Neutrophil (primary cell): ENCODE results near the gene DOLK.

ENCODE experiments used
- H3K27ac ChIP-seq: fragments of 200-600 bp; sonication (generic); 2 replicates; pipeline ENCODE4 v1.5.1; 2016; ENCODE audit warnings: mild to moderate bottlenecking, moderate library complexity
- H3K27me3 ChIP-seq: fragments of 200-600 bp; sonication (generic); 2 replicates; pipeline ENCODE4 v1.6.0; 2016; ENCODE audit warnings: mild to moderate bottlenecking
- H3K36me3 ChIP-seq: fragments of 200-600 bp; sonication (generic); 2 replicates; pipeline ENCODE4 v1.5.1; 2017
- H3K4me1 ChIP-seq, 2 experiments: fragments of 200-600 bp in 1 of 2; sonication (generic) in 1 of 2; 1 replicate in 1 of 2; 2 replicates in 1 of 2; pipeline versions ENCODE4 v1.5.1 to v1.6.1; 2013 to 2016; ENCODE audit warnings: low read depth in 1 of 2, low read length in 1 of 2, mild to moderate bottlenecking in 1 of 2, moderate library complexity in 1 of 2; ENCODE audit not compliant: control insufficient read depth in 1 of 2, insufficient read depth in 1 of 2
- H3K4me3 ChIP-seq, 2 experiments: fragments of 200-600 bp in 1 of 2; sonication (generic) in 1 of 2; 1 replicate in 1 of 2; 2 replicates in 1 of 2; pipeline ENCODE4 v1.5.1; 2013 to 2016; ENCODE audit warnings: low read depth in 1 of 2, low read length in 1 of 2, mild to moderate bottlenecking in 1 of 2, moderate library complexity in 1 of 2
- H3K9me3 ChIP-seq: fragments of 200-600 bp; sonication (generic); 2 replicates; pipeline ENCODE4 v1.5.1; 2016
- TF ChIP-seq, protein P1 (sequence below): fragments of 200-600 bp; sonication (generic); IDR thresholded peaks from 2 replicates; pipeline ENCODE4 v1.5.1; 2016; ENCODE audit warnings: antibody characterized with exemption

The DOLK gene

GRCh38 chr9:128947527-128948301 lies at the start of gene DOLK, which contains the start of gene NUP188:
Gene DOLK (minus strand): TSS chr9:128947603. CDS start chr9:128947303, 300 bp downstream.
Gene NUP188 (plus strand): TSS chr9:128947699. CDS start chr9:128947720, 21 bp downstream.
- peaks cover 13 to 19% of the 10 kb centered on the region in 2 experiments for H3K4me1 ChIP-seq
- peak within 1 kb of the TSS; percentile 93 to 96 for H3K4me3 ChIP-seq
- H3K27ac ChIP-seq = peak within 1 kb of the TSS; percentile 70
- H3K36me3 ChIP-seq = no peaks in the 10 kb centered on the region
- TF ChIP-seq, protein P1, sequence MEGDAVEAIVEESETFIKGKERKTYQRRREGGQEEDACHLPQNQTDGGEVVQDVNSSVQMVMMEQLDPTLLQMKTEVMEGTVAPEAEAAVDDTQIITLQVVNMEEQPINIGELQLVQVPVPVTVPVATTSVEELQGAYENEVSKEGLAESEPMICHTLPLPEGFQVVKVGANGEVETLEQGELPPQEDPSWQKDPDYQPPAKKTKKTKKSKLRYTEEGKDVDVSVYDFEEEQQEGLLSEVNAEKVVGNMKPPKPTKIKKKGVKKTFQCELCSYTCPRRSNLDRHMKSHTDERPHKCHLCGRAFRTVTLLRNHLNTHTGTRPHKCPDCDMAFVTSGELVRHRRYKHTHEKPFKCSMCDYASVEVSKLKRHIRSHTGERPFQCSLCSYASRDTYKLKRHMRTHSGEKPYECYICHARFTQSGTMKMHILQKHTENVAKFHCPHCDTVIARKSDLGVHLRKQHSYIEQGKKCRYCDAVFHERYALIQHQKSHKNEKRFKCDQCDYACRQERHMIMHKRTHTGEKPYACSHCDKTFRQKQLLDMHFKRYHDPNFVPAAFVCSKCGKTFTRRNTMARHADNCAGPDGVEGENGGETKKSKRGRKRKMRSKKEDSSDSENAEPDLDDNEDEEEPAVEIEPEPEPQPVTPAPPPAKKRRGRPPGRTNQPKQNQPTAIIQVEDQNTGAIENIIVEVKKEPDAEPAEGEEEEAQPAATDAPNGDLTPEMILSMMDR = peak; percentile 36
- no peaks in the 10 kb centered on the region for H3K27me3 ChIP-seq
- no peaks in the 10 kb centered on the region for H3K9me3 ChIP-seq

- Histone ChIP-seq H3K4me1 (no peaks in the 10 kb centered on the region), H3K9me3 (no peaks in the 10 kb centered on the region), H3K36me3 (peaks cover 92% of the 10 kb centered on the region), H3K27ac (no peak overlapping the region), H3K27me3 (no peaks in the 10 kb centered on the region), H3K4me3 (no peak overlapping the region)
- TF ChIP-seq, protein P1 = no peak
These were observed 48.4 kb upstream of the DOLK start for GRCh38 chr9:128995791-128996190.

GRCh38 chr9:128992995-128993394 lies 45.6 kb upstream of the DOLK start:
- H3K36me3 ChIP-seq = peaks cover 89% of the 10 kb centered on the region
- TF ChIP-seq, protein P1 = no peak
- H3K4me1 ChIP-seq = no peaks in the 10 kb centered on the region
- H3K4me3 ChIP-seq = no peak overlapping the region
- no peaks in the 10 kb centered on the region for H3K9me3 ChIP-seq
- no peak overlapping the region for H3K27ac ChIP-seq
- H3K27me3 ChIP-seq = no peaks in the 10 kb centered on the region

DNA sequence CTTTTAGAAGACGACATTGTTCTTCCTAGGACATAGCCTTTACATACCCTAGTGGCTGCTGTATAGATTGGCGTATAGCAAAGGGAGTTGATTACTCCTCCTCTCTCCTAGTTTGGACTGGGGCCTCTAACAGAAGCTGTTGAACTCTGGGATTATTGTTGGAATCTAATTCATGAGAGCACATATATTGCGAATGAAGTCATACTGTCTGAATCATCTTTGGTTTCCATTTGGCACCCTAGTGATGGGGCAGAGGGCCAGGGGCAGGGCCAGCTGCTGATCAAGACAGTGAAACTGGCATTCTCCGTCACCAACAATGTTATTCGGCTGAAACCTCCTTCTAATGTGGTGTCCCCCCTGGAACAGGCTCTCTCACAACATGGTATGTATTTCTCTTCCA lies 40.4 kb upstream of the DOLK start:
- no peaks in the 10 kb centered on the region for H3K4me1 ChIP-seq
- H3K9me3 ChIP-seq = no peaks in the 10 kb centered on the region
- TF ChIP-seq, protein P1 = no peak
- no peak overlapping the region for H3K27ac ChIP-seq
- peaks cover 88% of the 10 kb centered on the region for H3K36me3 ChIP-seq
- H3K4me3 ChIP-seq = no peak overlapping the region
- H3K27me3 ChIP-seq = no peaks in the 10 kb centered on the region

GRCh38 chr9:128986671-128987070 lies 39.3 kb upstream of the DOLK start:
- no peaks in the 10 kb centered on the region for H3K4me1 ChIP-seq
- H3K27me3 ChIP-seq = no peaks in the 10 kb centered on the region
- no peak overlapping the region for H3K4me3 ChIP-seq
- TF ChIP-seq, protein P1 = no peak
- peaks cover 91% of the 10 kb centered on the region for H3K36me3 ChIP-seq
- no peaks in the 10 kb centered on the region for H3K9me3 ChIP-seq
- H3K27ac ChIP-seq = no peak overlapping the region
